ENCODE data around the gene POU3F2.
A peak's percentile ranks its signal among the peaks of the same experiment; 100 is the strongest.

The POU3F2 gene

GRCh38 chr6:98825600-98826230, 8.7 kb upstream of the POU3F2 start:
- ATAC-seq = no peak
- Mint-ChIP-seq H3K9me3 (peaks cover 4% of the 10 kb centered on the region), H3K36me3 (no peaks in the 10 kb centered on the region), H3K27ac (no peak overlapping the region), H3K4me1 (peaks cover 22% of the 10 kb centered on the region), H3K4me3 (no peak overlapping the region), H3K27me3 (peaks cover 93% of the 10 kb centered on the region)

GRCh38 chr6:98827295-98828159, 6.8 kb upstream of the POU3F2 start:
- no peak for ATAC-seq
- no peak overlapping the region for H3K27ac Mint-ChIP-seq
- peaks cover 93% of the 10 kb centered on the region for H3K27me3 Mint-ChIP-seq
- H3K4me1 Mint-ChIP-seq = peaks cover 33% of the 10 kb centered on the region
- H3K4me3 Mint-ChIP-seq = no peak overlapping the region
- peaks cover 4% of the 10 kb centered on the region for H3K9me3 Mint-ChIP-seq
- no peaks in the 10 kb centered on the region for H3K36me3 Mint-ChIP-seq

DNA sequence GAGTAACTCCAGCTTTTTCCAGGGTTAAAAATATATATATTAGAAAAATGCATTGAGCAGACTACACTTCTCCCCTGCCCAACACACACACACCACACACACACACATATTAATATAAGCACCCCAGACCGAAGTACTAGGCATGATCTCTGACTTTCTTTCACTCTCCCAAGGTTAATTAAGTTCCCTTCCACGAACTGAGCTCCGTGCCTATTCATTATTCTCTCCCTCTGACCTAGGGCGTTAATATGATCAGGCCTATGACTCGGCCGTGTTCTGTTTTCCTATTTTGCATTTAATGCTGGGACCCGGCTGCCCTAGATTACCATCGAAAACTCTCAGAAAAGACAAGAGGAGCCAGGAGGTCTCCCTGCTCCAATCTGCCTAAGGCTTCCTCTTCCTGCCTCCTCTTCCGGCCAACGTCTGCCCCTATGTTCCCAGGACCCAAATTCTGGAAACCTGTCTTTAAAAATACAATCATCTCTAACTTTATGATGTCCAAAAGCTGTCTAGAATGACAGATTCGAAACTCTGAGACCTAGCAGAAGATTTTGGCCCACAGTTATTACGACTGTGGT, 6.1 kb upstream of the POU3F2 start:
- peaks cover 40% of the 10 kb centered on the region for H3K4me1 Mint-ChIP-seq
- H3K9me3 Mint-ChIP-seq = peaks cover 4% of the 10 kb centered on the region
- H3K4me3 Mint-ChIP-seq = no peak overlapping the region
- no peaks in the 10 kb centered on the region for H3K36me3 Mint-ChIP-seq
- peaks cover 99% of the 10 kb centered on the region for H3K27me3 Mint-ChIP-seq
- ATAC-seq = no peak
- H3K27ac Mint-ChIP-seq = no peak overlapping the region

DNA sequence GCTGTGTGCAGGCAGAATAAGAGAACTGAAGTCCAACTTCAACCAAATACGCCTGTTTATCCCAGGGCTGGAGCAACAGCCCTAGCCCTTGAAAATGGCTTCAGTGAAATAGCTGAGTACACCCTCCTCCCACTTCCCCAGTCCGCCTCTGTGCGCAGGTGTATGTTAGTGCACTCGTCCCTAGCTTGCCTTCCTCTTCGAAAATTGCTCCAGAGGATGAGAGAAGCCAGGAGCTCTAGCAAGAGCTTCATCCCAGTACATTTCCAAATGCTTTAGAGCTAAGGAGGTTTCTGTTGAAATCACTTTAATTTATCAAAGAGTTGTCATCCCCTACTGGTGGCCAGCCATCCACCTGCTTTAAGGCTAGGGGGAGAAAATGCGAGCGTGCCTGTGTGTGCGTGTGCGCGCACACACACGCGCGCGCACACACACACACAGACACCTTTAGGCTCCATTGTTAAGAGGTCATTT, 5.4 kb upstream of the POU3F2 start:
- peaks cover 99% of the 10 kb centered on the region for H3K27me3 Mint-ChIP-seq
- ATAC-seq = no peak
- no peak overlapping the region for H3K4me3 Mint-ChIP-seq
- no peak overlapping the region for H3K27ac Mint-ChIP-seq
- no peaks in the 10 kb centered on the region for H3K36me3 Mint-ChIP-seq
- H3K4me1 Mint-ChIP-seq = peaks cover 42% of the 10 kb centered on the region
- H3K9me3 Mint-ChIP-seq = peaks cover 4% of the 10 kb centered on the region

DNA sequence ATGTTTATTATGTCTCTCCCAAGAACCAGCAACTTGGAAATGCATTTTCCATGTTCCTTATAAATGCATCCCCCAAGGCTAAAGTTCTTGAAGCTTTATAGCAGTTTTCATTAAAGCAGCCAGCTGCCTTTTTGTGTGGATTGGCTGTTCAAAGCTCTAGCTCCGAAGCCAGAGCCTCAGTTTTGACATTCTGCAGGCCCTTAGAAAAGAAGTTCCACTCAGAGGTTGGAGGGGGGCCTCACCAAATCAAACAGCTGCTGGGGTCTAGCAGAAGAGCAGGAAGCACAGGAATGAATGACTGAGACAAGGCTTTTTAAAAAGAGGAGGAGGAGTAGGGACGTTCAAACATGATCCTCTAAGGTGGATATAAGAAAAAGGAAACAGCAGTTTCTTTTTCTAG, 4.2 kb upstream of the POU3F2 start:
- Mint-ChIP-seq H3K27me3 (peaks cover 96% of the 10 kb centered on the region), H3K4me3 (no peak overlapping the region), H3K27ac (no peak overlapping the region), H3K4me1 (peaks cover 43% of the 10 kb centered on the region), H3K9me3 (peaks cover under 1% of the 10 kb centered on the region), H3K36me3 (no peaks in the 10 kb centered on the region)
- no peak for ATAC-seq

- Mint-ChIP-seq H3K9me3 (no peaks in the 10 kb centered on the region), H3K4me1 (peaks cover 48% of the 10 kb centered on the region), H3K36me3 (no peaks in the 10 kb centered on the region), H3K4me3 (peak overlapping the region; percentile 47), H3K27me3 (peaks cover 95% of the 10 kb centered on the region), H3K27ac (no peak overlapping the region)
- ATAC-seq = no peak
Observed at GRCh38 chr6:98831057-98831958, 3.1 kb upstream of the POU3F2 start.

DNA sequence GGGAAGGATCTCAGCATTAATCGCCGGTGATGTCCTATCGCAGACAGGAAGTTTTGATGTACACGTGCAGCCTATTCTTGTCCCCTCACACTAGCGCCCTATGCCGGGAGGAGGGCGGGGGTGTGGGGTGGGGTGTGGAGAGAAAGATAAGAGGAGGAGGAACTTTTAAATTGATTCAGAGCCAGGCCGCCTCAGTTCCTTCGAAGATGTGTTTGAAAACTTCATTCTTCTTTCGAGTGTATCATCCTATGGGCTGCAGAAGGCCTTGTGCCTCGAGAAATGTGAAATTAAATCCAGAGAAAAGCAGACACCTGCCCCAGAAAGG, 2.5 kb upstream of the POU3F2 start:
- Mint-ChIP-seq H3K27me3 (peaks cover 95% of the 10 kb centered on the region), H3K4me1 (peaks cover 48% of the 10 kb centered on the region), H3K36me3 (no peaks in the 10 kb centered on the region), H3K9me3 (no peaks in the 10 kb centered on the region), H3K4me3 (no peak overlapping the region), H3K27ac (no peak overlapping the region)
- ATAC-seq = no peak

DNA sequence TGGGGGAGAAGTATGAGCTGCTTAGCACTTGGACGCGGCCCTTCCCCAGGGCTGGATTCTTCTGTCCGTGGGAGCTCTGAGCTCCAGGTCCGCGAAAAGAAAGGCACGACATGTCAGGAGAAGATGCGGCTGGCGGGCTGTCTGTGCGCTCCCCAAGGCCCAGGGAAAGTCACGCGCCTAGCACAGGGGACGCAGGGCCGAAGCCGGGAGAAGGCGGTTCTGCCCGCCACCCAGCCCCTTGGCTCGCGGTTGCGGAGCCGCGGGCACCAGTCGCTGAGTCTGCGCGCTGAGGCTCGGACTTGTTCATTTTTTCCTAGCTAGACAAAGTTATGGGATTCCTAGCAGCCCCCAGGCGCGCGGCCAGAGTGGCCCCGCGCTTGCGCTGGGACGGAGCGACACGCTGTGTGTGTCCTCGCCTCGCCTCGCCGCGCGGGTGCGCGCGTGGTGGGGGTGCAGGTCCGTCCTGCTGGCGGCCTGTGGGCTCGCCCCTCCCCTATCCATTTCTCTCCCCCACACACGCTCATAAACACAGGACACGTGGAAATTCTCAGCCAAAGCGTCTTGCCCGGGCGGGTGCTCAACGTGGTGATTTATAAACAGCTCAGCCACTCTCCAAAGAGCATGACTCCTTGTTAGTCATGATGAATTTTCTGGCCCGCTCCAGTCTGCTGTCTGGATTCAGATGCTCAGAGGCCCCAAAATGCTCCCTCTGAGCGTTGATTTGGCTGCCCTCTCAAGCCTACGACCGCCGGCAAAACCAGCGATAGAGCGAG, 1.9 kb upstream of the POU3F2 start:
- no peak for ATAC-seq
- H3K27me3 Mint-ChIP-seq = peaks cover 95% of the 10 kb centered on the region

GRCh38 chr6:98833057-98833306, 1.4 kb upstream of the POU3F2 start:
- H3K4me1 Mint-ChIP-seq = peaks cover 48% of the 10 kb centered on the region
- H3K27me3 Mint-ChIP-seq = peaks cover 95% of the 10 kb centered on the region
- H3K36me3 Mint-ChIP-seq = no peaks in the 10 kb centered on the region
- peak overlapping the region; percentile 83 for H3K4me3 Mint-ChIP-seq
- no peak overlapping the region for H3K27ac Mint-ChIP-seq
- ATAC-seq = no peak
- H3K9me3 Mint-ChIP-seq = no peaks in the 10 kb centered on the region

More for the DNA sequence above, 1.9 kb upstream of the POU3F2 start:
- H3K36me3 Mint-ChIP-seq = no peaks in the 10 kb centered on the region
- H3K9me3 Mint-ChIP-seq = no peaks in the 10 kb centered on the region
- H3K4me1 Mint-ChIP-seq = peaks cover 48% of the 10 kb centered on the region
- no peak overlapping the region for H3K4me3 Mint-ChIP-seq
- no peak overlapping the region for H3K27ac Mint-ChIP-seq

- Mint-ChIP-seq H3K4me3 (peak overlapping the region; percentile 83), H3K9me3 (no peaks in the 10 kb centered on the region), H3K36me3 (no peaks in the 10 kb centered on the region), H3K4me1 (peaks cover 48% of the 10 kb centered on the region), H3K27ac (peak overlapping the region; percentile 9), H3K27me3 (peaks cover 95% of the 10 kb centered on the region)
- ATAC-seq = peak; percentile 34
Observed at GRCh38 chr6:98833307-98834059, 891 bp upstream of the POU3F2 start.

DNA sequence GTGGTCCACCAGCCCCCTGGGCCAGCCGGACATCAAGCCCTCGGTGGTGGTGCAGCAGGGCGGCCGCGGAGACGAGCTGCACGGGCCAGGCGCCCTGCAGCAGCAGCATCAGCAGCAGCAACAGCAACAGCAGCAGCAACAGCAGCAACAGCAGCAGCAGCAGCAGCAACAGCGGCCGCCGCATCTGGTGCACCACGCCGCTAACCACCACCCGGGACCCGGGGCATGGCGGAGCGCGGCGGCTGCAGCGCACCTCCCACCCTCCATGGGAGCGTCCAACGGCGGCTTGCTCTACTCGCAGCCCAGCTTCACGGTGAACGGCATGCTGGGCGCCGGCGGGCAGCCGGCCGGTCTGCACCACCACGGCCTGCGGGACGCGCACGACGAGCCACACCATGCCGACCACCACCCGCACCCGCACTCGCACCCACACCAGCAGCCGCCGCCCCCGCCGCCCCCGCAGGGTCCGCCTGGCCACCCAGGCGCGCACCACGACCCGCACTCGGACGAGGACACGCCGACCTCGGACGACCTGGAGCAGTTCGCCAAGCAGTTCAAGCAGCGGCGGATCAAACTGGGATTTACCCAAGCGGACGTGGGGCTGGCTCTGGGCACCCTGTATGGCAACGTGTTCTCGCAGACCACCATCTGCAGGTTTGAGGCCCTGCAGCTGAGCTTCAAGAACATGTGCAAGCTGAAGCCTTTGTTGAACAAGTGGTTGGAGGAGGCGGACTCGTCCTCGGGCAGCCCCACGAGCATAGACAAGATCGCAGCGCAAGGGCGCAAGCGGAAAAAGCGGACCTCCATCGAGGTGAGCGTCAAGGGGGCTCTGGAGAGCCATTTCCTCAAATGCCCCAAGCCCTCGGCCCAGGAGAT, 1.0 kb downstream of the POU3F2 start:
- Mint-ChIP-seq H3K27ac (no peak overlapping the region), H3K4me1 (peaks cover 39% of the 10 kb centered on the region)
- no peak for ATAC-seq

DNA sequence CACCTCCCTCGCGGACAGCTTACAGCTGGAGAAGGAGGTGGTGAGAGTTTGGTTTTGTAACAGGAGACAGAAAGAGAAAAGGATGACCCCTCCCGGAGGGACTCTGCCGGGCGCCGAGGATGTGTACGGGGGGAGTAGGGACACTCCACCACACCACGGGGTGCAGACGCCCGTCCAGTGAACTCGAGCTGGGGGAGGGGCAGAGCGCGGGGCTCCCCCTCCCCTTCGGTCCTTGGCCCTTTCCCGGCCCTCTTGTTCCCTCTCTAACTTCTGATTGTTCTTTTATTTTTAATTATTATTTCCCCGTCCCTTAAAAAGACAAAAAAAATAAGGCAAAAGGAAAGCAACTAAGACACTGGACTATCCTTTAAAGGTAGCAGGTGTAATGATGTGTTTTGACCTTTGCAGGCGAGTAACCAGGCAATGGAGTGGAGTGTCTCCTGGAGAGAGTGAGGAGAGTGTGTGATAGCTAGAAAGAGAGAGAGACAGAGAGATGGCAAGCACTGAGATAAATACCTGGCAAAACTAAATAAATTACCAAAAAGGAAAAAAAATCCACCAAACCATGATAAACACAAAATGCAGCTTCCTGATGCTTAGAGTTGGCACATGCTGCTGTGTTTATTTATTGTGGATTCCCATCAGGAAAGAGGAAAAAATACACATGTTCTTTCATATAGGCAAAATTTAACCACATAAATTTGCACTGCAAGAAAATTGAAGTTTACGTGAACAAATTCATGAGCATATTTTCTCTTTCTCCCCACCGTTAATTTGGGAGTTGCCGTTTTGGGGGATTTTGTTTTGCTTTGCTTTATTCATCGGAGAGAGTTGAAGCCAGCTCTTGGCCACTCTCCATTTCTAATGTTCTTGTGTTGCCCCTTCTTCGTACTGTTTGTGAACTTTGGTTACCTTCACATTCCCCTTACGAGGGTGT, 1.9 kb downstream of the POU3F2 start:
- H3K36me3 Mint-ChIP-seq = no peaks in the 10 kb centered on the region
- ATAC-seq = no peak
- H3K4me3 Mint-ChIP-seq = peak overlapping the region; percentile 4

More for the DNA sequence above, 1.0 kb downstream of the POU3F2 start:
- Mint-ChIP-seq H3K36me3 (no peaks in the 10 kb centered on the region), H3K9me3 (no peaks in the 10 kb centered on the region), H3K4me3 (peak overlapping the region; percentile 4), H3K27me3 (peaks cover 92% of the 10 kb centered on the region)

More for the DNA sequence above, 1.9 kb downstream of the POU3F2 start:
- H3K4me1 Mint-ChIP-seq = peaks cover 34% of the 10 kb centered on the region
- H3K27ac Mint-ChIP-seq = no peak overlapping the region
- peaks cover 92% of the 10 kb centered on the region for H3K27me3 Mint-ChIP-seq
- H3K9me3 Mint-ChIP-seq = no peaks in the 10 kb centered on the region
